Sigmoid colon (tissue), 7 donors: ENCODE measurements around the gene RAP1GAP. TPM values are rescaled to one million over a fixed set of nuclear protein-coding genes. Genes with fewer than 3 reads are reported as not detected.

Source experiments
- DNase-seq: peaks from one replicate; pipeline ENCODE4 v3.0.0-alpha.2; 2019
- H3K27ac ChIP-seq, 4 donors: fragments of 200-600 bp; sonication (generic); one replicate each; pipeline ENCODE4 v1.5.1; 2016 to 2019; ENCODE audit warnings: mild to moderate bottlenecking in 1 of 4
- H3K27me3 ChIP-seq, 3 donors: fragments of 200-600 bp; sonication (generic); one replicate each; pipeline ENCODE4 v1.5.1; 2019; ENCODE audit warnings: mild to moderate bottlenecking in 1 of 3
- H3K36me3 ChIP-seq, 4 donors: fragments of 200-600 bp; sonication (generic); one replicate each; pipeline ENCODE4 v1.5.1; 2016 to 2019
- H3K4me1 ChIP-seq, 4 donors: fragments of 200-600 bp; sonication (generic); one replicate each; pipeline ENCODE4 v1.5.1; 2017 to 2019
- H3K4me3 ChIP-seq, 4 donors: fragments of 200-600 bp; sonication (generic); one replicate each; pipeline ENCODE4 v1.5.1; 2017 to 2019; ENCODE audit warnings: mild to moderate bottlenecking in 2 of 4, moderate library complexity in 1 of 4
- H3K9me3 ChIP-seq, 4 donors: fragments of 200-600 bp in 3 of 4; sonication (generic) in 3 of 4; one replicate each; pipeline versions ENCODE4 v1.5.1 to v1.6.1; 2013 to 2019
- EP300 ChIP-seq, 4 donors: sonication (generic); formaldehyde crosslinking; IDR thresholded peaks; one replicate each; pipeline ENCODE4 v1.6.1; 2017; ENCODE audit warnings: antibody characterized with exemption in 4 of 4
- POLR2A ChIP-seq, 2 donors: fragments of 450-650 bp; IDR thresholded peaks; one replicate each; pipeline ENCODE4 v1.6.1; 2016; ENCODE audit warnings: antibody characterized with exemption in 2 of 2, mild to moderate bottlenecking in 2 of 2, moderate library complexity in 2 of 2
- POLR2AphosphoS5 ChIP-seq, 4 donors: sonication (generic); formaldehyde crosslinking; IDR thresholded peaks; one replicate each; pipeline ENCODE4 v1.6.1; 2017; ENCODE audit warnings: antibody characterized with exemption in 4 of 4
- WGBS, 2 donors: extraction: QIAGEN DNeasy Blood & Tissue Kit; methylation state at CpG; one replicate each; pipeline ENCODE4 v1.1.7; 2013; 5-methylcytosine and 5-hydroxymethylcytosine counted together
- intact Hi-C: fragments of 100-400 bp; cut with DNase I; formaldehyde crosslinking; loops from one replicate; pipeline ENCODE4 v1.15.1; 2023
- polyA plus RNA-seq, 3 donors: library from polyadenylated mRNA; stranded (reverse); fragments of 200-250 nt; gene quantifications; one replicate each; pipeline ENCODE4 v1.2.3, GENCODE V29; 2013
- total RNA-seq, 4 donors: library from RNA; depleted of rRNA; stranded (reverse); fragments of >200 nt; gene quantifications; one replicate each; pipeline ENCODE4 v1.1.0, GENCODE V29; 2016
- TF ChIP-seq, protein P1 (sequence below), 4 experiments: fragments of 450-650 bp in 3 of 4; fragments of 200-600 bp in 1 of 4; IDR thresholded peaks; one replicate each; pipeline ENCODE4 v1.5.1; 2016 to 2019; ENCODE audit warnings: antibody characterized with exemption in 4 of 4, mild to moderate bottlenecking in 3 of 4, moderate library complexity in 2 of 4
- donor health status: healthy with polysubstance abuse.
- donor health status: Bipolar disorder and iron deficiency.
- donor health status: healthy.

The RAP1GAP gene
- total and polyA plus RNA-seq, 7 donors, result 0.33 to 47.4 (median 12.5) TPM; not detected in 1

DNA sequence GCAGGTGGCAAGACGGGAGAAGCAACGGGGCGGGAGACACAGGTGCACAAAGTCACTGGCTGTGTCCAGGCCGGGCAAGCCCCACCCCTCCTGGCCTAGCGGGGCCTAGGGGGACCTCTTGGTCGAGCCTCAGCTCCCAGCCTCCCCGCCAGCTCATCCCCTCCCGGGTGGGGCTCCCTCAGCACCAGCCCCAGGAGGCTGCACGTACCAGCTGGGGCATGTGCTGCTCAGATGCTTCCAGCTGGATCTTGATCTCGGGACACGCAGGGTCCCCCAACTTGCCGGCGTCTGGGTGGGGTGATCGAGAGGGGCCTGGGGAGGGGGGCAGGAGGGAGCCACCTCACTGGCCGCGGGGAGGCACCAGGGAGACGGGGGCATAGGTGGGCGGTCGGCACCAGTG lies 71.4 kb downstream of the RAP1GAP start:
- TF ChIP-seq, protein P1, sequence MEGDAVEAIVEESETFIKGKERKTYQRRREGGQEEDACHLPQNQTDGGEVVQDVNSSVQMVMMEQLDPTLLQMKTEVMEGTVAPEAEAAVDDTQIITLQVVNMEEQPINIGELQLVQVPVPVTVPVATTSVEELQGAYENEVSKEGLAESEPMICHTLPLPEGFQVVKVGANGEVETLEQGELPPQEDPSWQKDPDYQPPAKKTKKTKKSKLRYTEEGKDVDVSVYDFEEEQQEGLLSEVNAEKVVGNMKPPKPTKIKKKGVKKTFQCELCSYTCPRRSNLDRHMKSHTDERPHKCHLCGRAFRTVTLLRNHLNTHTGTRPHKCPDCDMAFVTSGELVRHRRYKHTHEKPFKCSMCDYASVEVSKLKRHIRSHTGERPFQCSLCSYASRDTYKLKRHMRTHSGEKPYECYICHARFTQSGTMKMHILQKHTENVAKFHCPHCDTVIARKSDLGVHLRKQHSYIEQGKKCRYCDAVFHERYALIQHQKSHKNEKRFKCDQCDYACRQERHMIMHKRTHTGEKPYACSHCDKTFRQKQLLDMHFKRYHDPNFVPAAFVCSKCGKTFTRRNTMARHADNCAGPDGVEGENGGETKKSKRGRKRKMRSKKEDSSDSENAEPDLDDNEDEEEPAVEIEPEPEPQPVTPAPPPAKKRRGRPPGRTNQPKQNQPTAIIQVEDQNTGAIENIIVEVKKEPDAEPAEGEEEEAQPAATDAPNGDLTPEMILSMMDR (IDR thresholded peaks at IDR 0.05), result no peak
- TF ChIP-seq POLR2AphosphoS5 (IDR thresholded peaks at IDR 0.05) (no peak), POLR2A (IDR thresholded peaks at IDR 0.05) (no peak), EP300 (IDR thresholded peaks at IDR 0.05) (no peak)
- intact Hi-C loops, result no loop called here
- H3K27me3 ChIP-seq, result peaks cover 0 to 38% (median 11%) of the 10 kb centered on the region in 3 donors

DNA sequence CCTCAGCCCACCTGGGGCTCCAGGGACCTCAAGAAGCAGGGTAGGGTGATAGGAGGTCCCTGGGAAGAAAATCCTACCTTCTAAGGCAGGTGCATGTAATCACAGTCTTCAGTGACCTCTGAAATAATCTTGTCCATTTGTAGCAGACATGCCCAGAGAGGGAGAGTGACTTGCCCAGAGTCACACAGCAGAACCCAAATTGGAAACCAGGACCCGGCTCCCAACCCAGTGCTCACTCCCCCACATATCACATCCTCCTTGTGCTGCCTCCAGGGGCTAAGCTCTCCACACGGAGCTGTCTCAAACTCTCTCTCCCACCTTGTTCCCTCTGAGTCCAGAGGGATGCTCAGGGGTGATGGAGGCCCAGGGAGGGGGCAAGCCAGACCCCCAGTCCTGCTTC lies 72.5 kb downstream of the RAP1GAP start:
- Histone ChIP-seq H3K4me3 (no peak overlapping the region), H3K9me3 (no peaks in the 10 kb centered on the region), H3K27me3 (peaks cover 0 to 46% (median 11%) of the 10 kb centered on the region in 3 donors), H3K27ac (no peak overlapping the region), H3K4me1 (no peaks in the 10 kb centered on the region), H3K36me3 (no peaks in the 10 kb centered on the region)
- WGBS, 2 donors, result 85 to 90% methylated on average over 2 of the region's 2 CpGs
- DNase-seq, result no peak
- TF ChIP-seq EP300 (IDR thresholded peaks at IDR 0.05) (no peak), POLR2AphosphoS5 (IDR thresholded peaks at IDR 0.05) (no peak), POLR2A (IDR thresholded peaks at IDR 0.05) (no peak)
- TF ChIP-seq, protein P1 (IDR thresholded peaks at IDR 0.05), result no peak
- intact Hi-C loops, result no loop called here

More for the DNA sequence above, 71.4 kb downstream of the RAP1GAP start:
- no peak overlapping the region for H3K27ac ChIP-seq
- 75 to 84% methylated on average over 19 of the region's 19 CpGs for WGBS, 2 donors
- H3K36me3 ChIP-seq, result no peaks in the 10 kb centered on the region
- H3K4me3 ChIP-seq, result no peak overlapping the region
- no peaks in the 10 kb centered on the region for H3K4me1 ChIP-seq
- DNase-seq, result no peak
- no peaks in the 10 kb centered on the region for H3K9me3 ChIP-seq

DNA sequence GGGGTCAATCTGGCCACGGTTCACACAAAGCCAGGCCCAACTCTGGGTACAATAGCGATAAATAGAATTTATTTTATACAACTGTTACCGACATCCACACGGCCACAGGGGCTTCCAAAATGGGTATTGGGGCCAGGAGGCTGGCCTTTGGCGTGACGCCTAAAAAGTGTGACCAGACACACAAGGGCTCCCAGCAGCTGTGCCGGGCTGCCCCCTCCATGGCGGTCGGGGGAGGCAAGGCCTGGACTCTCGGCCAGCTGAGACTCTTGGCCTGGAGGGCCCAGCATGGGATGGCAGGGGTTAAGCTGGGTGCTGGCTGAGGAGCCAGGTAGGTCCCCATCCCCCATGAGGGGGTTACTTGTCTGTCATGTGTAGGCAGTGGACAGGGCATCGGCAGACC lies 73.0 kb downstream of the RAP1GAP start:
- intact Hi-C loops, result no loop called here
- WGBS, 2 donors, result 85 to 89% methylated on average over 11 of the region's 11 CpGs
- TF ChIP-seq EP300 (IDR thresholded peaks at IDR 0.05) (no peak), POLR2A (IDR thresholded peaks at IDR 0.05) (no peak), POLR2AphosphoS5 (IDR thresholded peaks at IDR 0.05) (no peak)
- TF ChIP-seq, protein P1 (IDR thresholded peaks at IDR 0.05), result no peak

GRCh38 chr1:21594935-21595897 lies 73.9 kb downstream of the RAP1GAP start:
- TF ChIP-seq, protein P1 (IDR thresholded peaks at IDR 0.05), result peak in 1 of 4 experiments; percentile 11
- TF ChIP-seq POLR2AphosphoS5 (IDR thresholded peaks at IDR 0.05), result no peak
- Histone ChIP-seq H3K4me3 (no peak overlapping the region), H3K27ac (no peak overlapping the region), H3K9me3 (no peaks in the 10 kb centered on the region), H3K4me1 (peaks cover 0 to 6% (median 3%) of the 10 kb centered on the region in 4 donors), H3K27me3 (peaks cover 0 to 55% (median 11%) of the 10 kb centered on the region in 3 donors), H3K36me3 (no peaks in the 10 kb centered on the region)
- WGBS, 2 donors, result 60 to 64% methylated on average over 26 of the region's 26 CpGs
- no peak for DNase-seq
- intact Hi-C loops, result no loop called here

More for the DNA sequence above, 73.0 kb downstream of the RAP1GAP start:
- peaks cover 0 to 49% (median 11%) of the 10 kb centered on the region in 3 donors for H3K27me3 ChIP-seq
- no peak for DNase-seq
- H3K4me1 ChIP-seq, result no peaks in the 10 kb centered on the region
- H3K4me3 ChIP-seq, result no peak overlapping the region
- H3K9me3 ChIP-seq, result no peaks in the 10 kb centered on the region
- no peak overlapping the region for H3K27ac ChIP-seq
- no peaks in the 10 kb centered on the region for H3K36me3 ChIP-seq
